GM18873 (cell line): ENCODE data around the gene CD79B.
"Not testable (repeated sequence)": the region's sequence is repeated elsewhere in the genome, so short reads cannot be mapped to it uniquely, and the experiment has no call there.

Experiments used
- ATAC-seq: cut with Tn5 transposase; IDR thresholded peaks from one replicate; pipeline ENCODE4 v1.9.1; 2021; ENCODE audit warnings: mild to moderate bottlenecking, moderate library complexity, moderate number of reproducible peaks; ENCODE audit not compliant: unreplicated experiment, low FRiP score

Gene CD79B

GRCh38 chr17:63915753-63916152 lies 16.4 kb downstream of the CD79B start:
- ATAC-seq = not testable (repeated sequence)

GRCh38 chr17:63914471-63914870 lies 17.7 kb downstream of the CD79B start:
- no peak for ATAC-seq

- no peak for ATAC-seq
Observed at GRCh38 chr17:63911657-63912100, 20.5 kb downstream of the CD79B start.

DNA sequence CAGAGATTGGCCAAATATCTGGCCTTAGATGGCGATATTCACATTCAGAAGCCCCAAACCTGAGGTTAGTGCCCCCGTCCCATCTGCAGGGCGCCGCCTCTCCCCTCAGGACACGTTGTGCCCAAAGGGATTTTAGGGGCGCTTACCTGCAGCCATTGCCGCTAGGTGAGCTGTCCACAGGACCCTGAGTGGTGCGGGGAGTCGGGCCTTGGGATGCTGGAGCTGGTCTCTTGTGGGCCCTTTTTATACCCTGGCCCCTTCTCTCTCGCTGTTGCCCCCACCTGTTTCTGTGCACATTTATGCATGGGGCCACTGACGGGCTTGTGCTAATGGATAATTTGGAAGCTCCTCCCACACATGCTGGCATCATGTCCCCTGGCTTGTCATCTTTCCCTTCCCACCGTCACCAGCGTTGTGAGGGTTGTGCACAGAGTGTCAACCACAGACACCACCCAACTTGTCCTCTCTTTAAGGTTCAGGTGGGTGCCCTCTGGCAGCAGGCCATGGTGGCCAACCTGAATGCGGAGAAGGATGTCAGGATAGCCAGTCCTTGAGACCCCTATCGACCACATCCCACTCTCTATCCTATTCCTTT lies 21.0 kb downstream of the CD79B start, which contains the start of gene CSHL1:
Gene CSHL1 (minus strand): TSS at position 218 of the 595 bp plus-strand sequence. CDS start 62 bp downstream, at position 156.
- ATAC-seq = no peak

DNA sequence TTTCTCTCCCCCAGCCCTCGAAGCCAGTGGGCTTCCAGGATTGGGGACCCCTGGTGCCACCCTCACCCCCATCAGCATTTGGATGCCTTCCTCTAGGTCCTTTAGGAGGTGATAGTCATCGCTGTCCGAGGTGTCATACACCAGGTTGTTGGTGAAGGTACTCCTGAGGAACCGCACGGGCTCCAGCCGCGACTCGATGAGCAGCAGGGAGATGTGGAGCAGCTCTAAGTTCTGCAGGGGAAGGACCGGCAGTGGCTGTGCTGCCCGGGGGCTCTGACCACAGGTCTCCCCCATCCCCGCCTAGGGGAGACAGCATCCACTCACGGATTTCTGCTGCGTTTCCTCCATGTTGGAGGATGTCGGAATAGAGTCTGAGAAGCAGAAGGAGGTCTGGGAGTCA lies 22.0 kb downstream of the CD79B start:
- no peak for ATAC-seq

DNA sequence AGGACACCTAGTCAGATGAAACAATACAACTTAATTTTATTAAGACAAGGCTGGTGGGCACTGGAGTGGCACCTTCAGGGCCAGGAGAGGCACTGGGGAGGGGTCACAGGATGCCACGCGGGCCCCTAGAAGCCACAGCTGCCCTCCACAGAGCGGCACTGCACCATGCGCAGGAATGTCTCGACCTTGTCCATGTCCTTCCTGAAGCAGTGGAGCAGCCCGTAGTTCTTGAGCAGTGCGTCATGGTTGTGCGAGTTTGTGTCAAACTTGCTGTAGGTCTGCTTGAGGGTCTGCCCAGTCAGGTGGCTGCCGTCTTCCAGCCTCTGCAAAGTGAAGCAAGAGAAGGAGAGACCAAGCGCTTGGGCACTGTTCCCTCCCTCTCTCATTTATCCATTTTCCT lies 22.5 kb downstream of the CD79B start:
- not testable (repeated sequence) for ATAC-seq

- not testable (repeated sequence) for ATAC-seq
Observed at GRCh38 chr17:63907161-63907778, 24.9 kb downstream of the CD79B start.

DNA sequence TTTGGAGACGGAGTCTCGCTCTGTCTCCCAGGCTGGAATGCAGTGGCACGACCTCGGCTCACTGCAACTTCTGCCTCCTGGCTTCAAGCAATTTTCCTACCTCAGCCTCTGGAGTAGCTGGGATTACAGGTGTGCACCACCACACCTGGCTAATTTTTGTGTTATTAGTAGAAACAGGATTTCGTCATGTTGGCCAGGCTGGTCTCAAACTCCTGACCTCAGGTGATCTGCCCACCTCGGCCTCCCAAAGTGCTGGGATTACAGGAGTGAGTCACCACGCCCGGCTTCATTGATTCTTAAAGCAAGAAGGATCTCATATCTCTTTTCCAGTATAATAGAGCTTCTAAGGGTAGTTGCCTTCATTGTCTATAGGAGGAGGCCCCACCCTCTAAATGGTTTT lies 27.3 kb downstream of the CD79B start:
- not testable (repeated sequence) for ATAC-seq

- ATAC-seq = not testable (repeated sequence)
Observed at GRCh38 chr17:63903787-63904201, 28.3 kb downstream of the CD79B start.

DNA sequence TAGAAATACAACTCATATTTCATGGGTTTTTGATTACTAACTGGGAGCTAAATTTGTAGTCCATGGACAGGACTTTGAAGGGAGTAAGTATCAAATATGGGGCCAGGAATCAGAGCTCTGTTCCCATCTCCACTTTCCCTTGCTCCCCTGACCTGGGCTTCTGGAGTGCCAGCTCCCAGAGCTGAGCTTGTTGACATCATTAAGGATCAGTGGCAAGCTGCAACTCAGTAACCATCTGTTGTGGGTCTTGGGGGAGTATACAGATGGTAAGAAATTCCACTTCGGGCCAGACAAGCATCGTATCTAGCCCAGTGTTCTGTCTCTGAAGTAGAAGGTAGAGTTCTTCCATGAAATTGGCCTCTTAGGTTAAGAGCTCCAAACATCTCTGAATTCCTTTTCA lies 30.2 kb downstream of the CD79B start:
- ATAC-seq = not testable (repeated sequence)

DNA sequence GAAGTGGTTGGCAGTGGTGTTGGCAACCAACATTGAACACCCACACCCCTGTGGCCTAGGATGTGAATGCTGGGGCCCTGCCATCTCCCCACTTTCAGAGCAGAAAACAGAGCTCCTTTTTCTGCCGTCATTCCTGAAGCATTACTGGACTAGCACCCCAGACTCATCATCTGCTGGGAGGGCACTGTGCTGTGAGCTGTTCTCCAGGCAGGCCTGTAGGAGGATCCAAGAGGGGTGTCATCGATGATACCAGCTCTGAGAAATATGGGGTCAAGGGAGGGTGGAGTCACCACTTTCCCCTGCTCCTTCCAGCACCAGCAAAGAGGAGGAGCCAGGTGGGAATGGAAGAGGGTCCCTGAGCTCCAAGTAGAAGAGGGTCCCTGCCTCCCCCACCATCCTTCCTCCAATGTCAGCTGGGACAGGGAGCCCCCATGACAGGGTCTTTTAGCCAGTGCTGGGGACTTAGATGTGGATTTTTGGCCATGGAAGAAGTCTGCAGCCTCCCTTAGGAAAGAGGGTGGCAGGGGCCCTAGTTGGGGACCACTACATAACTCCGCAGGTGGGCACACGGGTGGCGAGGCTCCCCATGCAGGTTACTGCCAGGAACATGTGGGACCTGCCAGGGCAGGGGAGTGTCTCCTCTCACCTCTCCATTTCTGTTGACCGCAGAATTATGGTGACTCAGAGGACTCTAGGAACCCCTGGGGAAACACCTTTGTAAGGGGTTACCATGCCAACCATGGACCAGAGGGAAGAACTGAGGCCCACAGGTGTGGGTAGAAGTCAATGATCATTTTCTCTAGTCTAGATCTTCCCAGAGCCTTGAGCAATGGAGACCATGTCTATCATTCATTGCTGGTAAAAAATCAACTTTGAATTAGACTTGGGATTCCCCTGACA lies 33.0 kb downstream of the CD79B start:
- not testable (repeated sequence) for ATAC-seq

DNA sequence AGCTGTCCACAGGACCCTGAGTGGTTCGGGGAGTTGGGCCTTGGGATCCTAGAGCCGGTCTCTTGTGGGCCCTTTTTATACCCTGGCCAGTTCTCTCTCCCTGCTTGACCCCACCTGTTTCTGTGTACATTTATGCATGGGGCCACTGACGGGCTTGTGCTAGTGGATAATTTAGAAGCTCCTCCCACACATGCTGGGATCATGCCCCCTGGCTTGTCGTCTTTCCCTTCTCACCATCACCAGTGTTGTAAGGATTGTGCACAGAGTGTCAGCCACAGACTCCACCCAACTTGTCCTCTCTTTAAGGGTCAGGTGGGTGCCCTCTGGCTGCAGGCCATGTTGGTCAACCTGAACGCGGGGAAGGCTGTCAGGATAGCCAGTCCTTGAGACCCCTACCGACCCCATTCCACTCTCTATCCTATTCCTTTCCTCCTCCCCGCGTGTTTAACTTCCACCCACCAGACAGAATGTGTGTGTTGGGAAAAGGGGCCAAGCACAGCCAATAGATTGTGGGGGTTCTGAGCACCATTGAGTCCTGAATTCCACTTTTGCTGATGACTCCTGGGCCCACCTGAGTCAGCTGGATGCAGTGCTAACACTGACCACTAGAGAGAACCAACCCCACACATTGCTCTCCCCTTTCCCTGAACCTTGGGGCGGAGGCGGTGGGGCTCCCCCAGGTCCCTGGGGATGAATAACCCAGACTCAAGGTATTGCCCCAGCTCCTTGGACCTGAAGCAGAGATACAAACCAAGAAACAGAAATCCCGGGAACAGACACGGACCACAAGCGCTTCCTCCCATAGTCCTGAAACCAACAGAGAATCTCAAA lies 35.4 kb downstream of the CD79B start, which contains the start of gene CSH1:
Gene CSH1 (minus strand): TSS at position 51 of the 831 bp plus-strand sequence. CDS start 63 bp downstream, outside the sequence.
- not testable (repeated sequence) for ATAC-seq

DNA sequence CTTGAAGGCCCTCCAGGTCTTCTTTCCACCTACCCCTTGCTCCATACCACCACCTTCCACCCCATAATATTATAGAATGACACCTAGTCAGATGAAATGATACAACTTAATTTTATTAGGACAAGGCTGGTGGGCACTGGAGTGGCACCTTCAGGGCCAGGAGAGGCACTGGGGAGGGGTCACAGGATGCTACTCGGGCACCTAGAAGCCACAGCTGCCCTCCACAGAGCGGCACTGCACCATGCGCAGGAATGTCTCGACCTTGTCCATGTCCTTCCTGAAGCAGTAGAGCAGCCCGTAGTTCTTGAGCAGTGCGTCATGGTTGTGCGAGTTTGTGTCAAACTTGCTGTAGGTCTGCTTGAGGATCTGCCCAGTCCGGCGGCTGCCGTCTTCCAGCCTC lies 37.3 kb downstream of the CD79B start:
- not testable (repeated sequence) for ATAC-seq

DNA sequence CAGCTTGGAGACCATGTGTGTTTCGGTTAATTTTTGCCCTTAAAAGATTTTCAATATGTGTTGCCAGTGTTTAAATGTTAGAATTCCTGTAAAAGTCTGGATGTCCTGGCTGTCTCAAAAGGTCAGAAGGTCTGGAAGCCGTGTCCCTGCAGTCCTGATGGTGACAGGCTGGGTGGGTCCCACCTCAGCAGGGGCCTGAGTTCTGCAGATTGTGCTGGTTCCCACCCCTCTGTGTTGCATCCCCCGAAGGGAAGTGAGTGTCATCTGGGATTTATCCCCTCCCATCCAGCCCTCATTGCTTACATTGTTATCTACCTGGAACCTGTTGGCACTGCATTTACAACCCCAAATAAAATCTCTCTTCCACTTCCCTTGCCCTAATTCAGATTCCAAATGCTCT lies 38.1 kb downstream of the CD79B start:
- ATAC-seq = not testable (repeated sequence)

GRCh38 chr17:63892316-63893037 lies 39.7 kb downstream of the CD79B start:
- not testable (repeated sequence) for ATAC-seq

GRCh38 chr17:63889026-63889848 lies 42.9 kb downstream of the CD79B start:
- ATAC-seq = not testable (repeated sequence)

DNA sequence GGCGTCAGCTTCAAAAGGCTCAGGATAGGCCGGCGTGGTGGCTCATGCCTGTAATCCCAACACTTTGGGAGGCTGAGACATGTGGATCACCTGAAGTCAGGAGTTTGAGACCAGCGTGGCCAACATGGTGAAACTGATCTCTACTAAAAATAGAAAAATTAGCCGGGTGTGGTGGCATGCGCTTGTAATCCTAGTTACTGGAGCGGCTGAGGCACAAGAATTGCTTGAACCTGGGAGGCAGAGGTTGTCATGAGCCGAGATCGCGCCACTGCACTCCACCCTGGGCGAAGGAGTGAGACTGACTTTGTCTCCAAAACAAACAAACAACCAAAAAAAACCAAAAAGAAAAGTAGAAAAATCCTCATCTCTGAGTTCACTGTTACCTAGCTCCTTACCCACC lies 47.0 kb downstream of the CD79B start:
- not testable (repeated sequence) for ATAC-seq

DNA sequence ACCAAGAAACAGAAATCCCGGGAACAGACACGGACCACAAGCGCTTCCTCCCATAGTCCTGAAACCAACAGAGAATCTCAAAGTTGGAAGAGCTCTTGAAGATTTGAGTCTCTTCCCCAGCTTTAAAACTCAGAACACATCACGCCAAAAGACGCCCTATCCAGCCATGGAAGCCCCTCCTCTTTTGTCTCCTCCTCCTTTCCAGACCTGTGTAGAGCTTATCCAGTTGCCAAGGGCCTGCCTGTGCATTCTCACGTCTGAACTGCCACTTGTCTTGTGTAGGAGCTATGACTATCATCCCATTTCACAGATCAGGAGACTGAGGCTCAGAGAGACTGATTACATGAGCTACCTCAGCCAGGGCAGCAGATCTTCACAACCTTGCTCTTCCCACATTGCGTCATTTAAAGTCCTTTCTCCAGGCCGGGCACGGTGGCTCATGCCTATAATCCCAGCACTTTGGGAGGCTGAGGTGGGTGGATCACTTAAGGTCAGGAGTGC lies 49.5 kb downstream of the CD79B start:
- ATAC-seq = not testable (repeated sequence)
